ENCODE data around the gene PDCD11.
"Not testable (repeated sequence)": the region's sequence is repeated elsewhere in the genome, so short reads cannot be mapped to it uniquely, and the experiment has no call there.

PDCD11 gene

GRCh38 chr10:103470761-103471653 is 74.6 kb downstream of the PDCD11 start:
- peak; percentile 32 to 53 for DNase-seq (ENCODE audit: low read depth in 2 of 2, low spot score in 1 of 2)

- no peak for DNase-seq (ENCODE audit: low read depth in 2 of 2, low spot score in 1 of 2)
These were observed 75.6 kb downstream of the PDCD11 start for GRCh38 chr10:103472005-103472404.

GRCh38 chr10:103473261-103473671 is 76.8 kb downstream of the PDCD11 start:
- DNase-seq (ENCODE audit: low read depth in 2 of 2, low spot score in 1 of 2) = no peak

GRCh38 chr10:103474077-103474476 is 77.7 kb downstream of the PDCD11 start:
- DNase-seq (ENCODE audit: low read depth in 2 of 2, low spot score in 1 of 2) = no peak

- no peak for DNase-seq (ENCODE audit: low read depth in 2 of 2, low spot score in 1 of 2)
These were observed 79.0 kb downstream of the PDCD11 start for GRCh38 chr10:103475437-103475836.

- DNase-seq (ENCODE audit: low read depth in 2 of 2, low spot score in 1 of 2) = no peak
These were observed 79.8 kb downstream of the PDCD11 start for GRCh38 chr10:103476046-103476768.

GRCh38 chr10:103478671-103479070 is 82.2 kb downstream of the PDCD11 start:
- no peak for DNase-seq (ENCODE audit: low read depth in 2 of 2, low spot score in 1 of 2)

- no peak for DNase-seq (ENCODE audit: low read depth in 2 of 2, low spot score in 1 of 2)
These were observed 82.7 kb downstream of the PDCD11 start, which contains the start of gene CALHM3 for GRCh38 chr10:103479135-103479534. Gene CALHM3, minus strand, starts transcription at chr10:103479240. Its CDS starts 208 bp downstream, at chr10:103479032.

- DNase-seq (ENCODE audit: low read depth in 2 of 2, low spot score in 1 of 2) = no peak
These were observed 84.1 kb downstream of the PDCD11 start for GRCh38 chr10:103480521-103480920.

GRCh38 chr10:103481974-103482531 is 85.6 kb downstream of the PDCD11 start:
- no peak for DNase-seq (ENCODE audit: low read depth in 2 of 2, low spot score in 1 of 2)

- not testable (repeated sequence) for DNase-seq (ENCODE audit: low read depth in 2 of 2, low spot score in 1 of 2)
These were observed 90.4 kb downstream of the PDCD11 start for GRCh38 chr10:103486635-103487409.

- DNase-seq (ENCODE audit: low read depth in 2 of 2, low spot score in 1 of 2) = no peak
These were observed 90.9 kb downstream of the PDCD11 start for GRCh38 chr10:103487410-103487708.

- DNase-seq (ENCODE audit: low read depth in 2 of 2, low spot score in 1 of 2) = no peak
These were observed 94.5 kb downstream of the PDCD11 start for GRCh38 chr10:103490986-103491314.

GRCh38 chr10:103491729-103492364 is 95.4 kb downstream of the PDCD11 start:
- no peak for DNase-seq (ENCODE audit: low read depth in 2 of 2, low spot score in 1 of 2)

GRCh38 chr10:103492655-103493261 is 96.3 kb downstream of the PDCD11 start:
- DNase-seq (ENCODE audit: low read depth in 2 of 2, low spot score in 1 of 2) = no peak

GRCh38 chr10:103493362-103493915 is 97.0 kb downstream of the PDCD11 start, which contains the start of gene NEURL1:
Gene NEURL1, plus strand, starts transcription at chr10:103493705. Its CDS starts 683 bp downstream, at chr10:103494388.
- no peak for DNase-seq (ENCODE audit: low read depth in 2 of 2, low spot score in 1 of 2)

GRCh38 chr10:103493916-103494877 is 97.8 kb downstream of the PDCD11 start:
- DNase-seq (ENCODE audit: low read depth in 2 of 2, low spot score in 1 of 2) = no peak

GRCh38 chr10:103495321-103495720 is 98.9 kb downstream of the PDCD11 start:
- no peak for DNase-seq (ENCODE audit: low read depth in 2 of 2, low spot score in 1 of 2)
